CD8-positive, alpha-beta memory T cell (primary cell): Measurements from ENCODE around the gene SNX27. TPM values are rescaled to one million over a fixed set of nuclear protein-coding genes. Genes with fewer than 3 reads are reported as not detected.

ENCODE experiments used
- CTCF ChIA-PET: fragments of 350-600 bp; sonication (Branson Sonifier 250); formaldehyde crosslinking; loops from one replicate; lab custom pipeline; 2021; ENCODE audit warnings: antibody characterized with exemption; lab: Charles Lee
- POLR2A ChIA-PET: fragments of 350-600 bp; sonication (Branson Sonifier 250); formaldehyde crosslinking; loops from one replicate; lab custom pipeline; 2021; ENCODE audit warnings: antibody characterized with exemption; lab: Charles Lee
- DNase-seq, 5 donors: peaks; one replicate each; pipeline versions ENCODE4 v3.0.0 to v3.0.0-alpha.2; 2020 to 2022; ENCODE audit warnings: mixed read lengths in 1 of 5
- H3K27ac ChIP-seq: one replicate; pipeline ENCODE4 v1.7.0; 2013; ENCODE audit warnings: low read depth, mild to moderate bottlenecking, low read length, moderate library complexity
- H3K27me3 ChIP-seq: 2 replicates; pipeline ENCODE4 v1.7.0; 2013; ENCODE audit warnings: low read length, mild to moderate bottlenecking; ENCODE audit not compliant: insufficient read depth, poor library complexity, severe bottlenecking
- H3K36me3 ChIP-seq: 2 replicates; pipeline ENCODE4 v1.7.0; 2013; ENCODE audit warnings: mild to moderate bottlenecking, low read length, moderate library complexity; ENCODE audit not compliant: insufficient read depth
- H3K4me1 ChIP-seq: 2 replicates; pipeline ENCODE4 v1.7.0; 2013; ENCODE audit warnings: mild to moderate bottlenecking, low read length, moderate library complexity; ENCODE audit not compliant: insufficient read depth
- H3K4me3 ChIP-seq: 2 replicates; pipeline ENCODE4 v1.7.0; 2013; ENCODE audit warnings: mild to moderate bottlenecking, low read length
- H3K9me3 ChIP-seq: 2 replicates; pipeline ENCODE4 v1.7.0; 2013; ENCODE audit warnings: mild to moderate bottlenecking, low read length
- H3K27ac Mint-ChIP-seq, 8 donors: one replicate each; pipeline ENCODE4 v1.8.0; 2020 to 2021; ENCODE audit warnings: mixed read lengths in 8 of 8, mild to moderate bottlenecking in 6 of 8, inconsistent platforms in 3 of 8, moderate library complexity in 3 of 8
- H3K27me3 Mint-ChIP-seq, 2 donors: one replicate each; pipeline ENCODE4 v1.8.0; 2020 to 2021; ENCODE audit warnings: mixed read lengths in 2 of 2, mild to moderate bottlenecking in 1 of 2, moderate library complexity in 1 of 2
- H3K36me3 Mint-ChIP-seq, 3 donors: one replicate each; pipeline ENCODE4 v1.8.0; 2020 to 2021; ENCODE audit warnings: mixed read lengths in 3 of 3, inconsistent platforms in 1 of 3, mild to moderate bottlenecking in 1 of 3
- H3K4me1 Mint-ChIP-seq, 3 donors: one replicate each; pipeline ENCODE4 v1.8.0; 2020 to 2021; ENCODE audit warnings: mixed read lengths in 3 of 3, inconsistent platforms in 1 of 3, mild to moderate bottlenecking in 1 of 3
- H3K4me3 Mint-ChIP-seq, 7 donors: one replicate each; pipeline ENCODE4 v1.8.0; 2020 to 2021; ENCODE audit warnings: mixed read lengths in 7 of 7, mild to moderate bottlenecking in 6 of 7, moderate library complexity in 4 of 7, inconsistent platforms in 2 of 7
- H3K9me3 Mint-ChIP-seq, 5 donors: one replicate each; pipeline ENCODE4 v1.8.0; 2020 to 2022; ENCODE audit warnings: mixed read lengths in 5 of 5, mild to moderate bottlenecking in 3 of 5, moderate library complexity in 2 of 5, inconsistent platforms in 1 of 5
- polyA plus RNA-seq: library from polyadenylated mRNA; unstranded; fragments of 300-500 nt; fragmentation: Illumina TruSeq; gene quantifications from one replicate; pipeline ENCODE4 v1.2.3, GENCODE V29; 2021
- total RNA-seq, 2 experiments: library from RNA; stranded (reverse); gene quantifications; one replicate each; pipeline ENCODE4 v1.2.3, GENCODE V29; 2021

Gene SNX27
- total and polyA plus RNA-seq, 3 experiments from 2014 or later, result 13.7 to 32.1 (median 30.1) TPM

GRCh38 chr1:151701515-151701914 lies 89.7 kb downstream of the SNX27 start:
- H3K4me3 Mint-ChIP-seq, result no peak overlapping the region
- H3K36me3 ChIP-seq, result peaks cover 10% of the 10 kb centered on the region
- no peaks in the 10 kb centered on the region for H3K4me1 ChIP-seq
- CTCF ChIA-PET, result no interaction called here
- no peaks in the 10 kb centered on the region for H3K9me3 ChIP-seq
- peaks cover 5 to 18% (median 5%) of the 10 kb centered on the region in 3 donors for H3K4me1 Mint-ChIP-seq
- H3K4me3 ChIP-seq, result no peak overlapping the region
- H3K36me3 Mint-ChIP-seq, result peaks cover 0 to 42% (median 15%) of the 10 kb centered on the region in 3 donors
- no peaks in the 10 kb centered on the region for H3K9me3 Mint-ChIP-seq
- no peaks in the 10 kb centered on the region for H3K27me3 Mint-ChIP-seq
- DNase-seq, result no peak
- H3K27ac ChIP-seq, result no peak overlapping the region
- POLR2A ChIA-PET, result no interaction called here
- H3K27ac Mint-ChIP-seq, result no peak overlapping the region
- no peaks in the 10 kb centered on the region for H3K27me3 ChIP-seq

- Histone ChIP-seq H3K4me1 (no peaks in the 10 kb centered on the region), H3K27me3 (no peaks in the 10 kb centered on the region), H3K4me3 (no peak overlapping the region), H3K27ac (no peak overlapping the region), H3K9me3 (no peaks in the 10 kb centered on the region), H3K36me3 (peaks cover 10% of the 10 kb centered on the region)
- no peaks in the 10 kb centered on the region for H3K9me3 Mint-ChIP-seq
- peaks cover 0 to 31% (median 11%) of the 10 kb centered on the region in 3 donors for H3K36me3 Mint-ChIP-seq
- ChIA-PET CTCF (no interaction called here), POLR2A (no interaction called here)
- no peaks in the 10 kb centered on the region for H3K27me3 Mint-ChIP-seq
- H3K27ac Mint-ChIP-seq, result peak overlapping the region in 1 of 8 donors; percentile 38
- H3K4me3 Mint-ChIP-seq, result no peak overlapping the region
- peaks cover 5 to 18% (median 8%) of the 10 kb centered on the region in 3 donors for H3K4me1 Mint-ChIP-seq
- DNase-seq, result no peak
Measured at GRCh38 chr1:151702936-151703335, 91.1 kb downstream of the SNX27 start.

- Mint-ChIP-seq H3K9me3 (no peaks in the 10 kb centered on the region), H3K4me1 (peaks cover 5 to 18% (median 8%) of the 10 kb centered on the region in 3 donors), H3K27me3 (no peaks in the 10 kb centered on the region), H3K36me3 (peaks cover 0 to 23% (median 11%) of the 10 kb centered on the region in 3 donors), H3K4me3 (peak overlapping the region in 1 of 7 donors; percentile 68), H3K27ac (peak overlapping the region in 1 of 8 donors; percentile 35)
- H3K27me3 ChIP-seq, result no peaks in the 10 kb centered on the region
- no peak for DNase-seq
- ChIA-PET POLR2A (no interaction called here), CTCF (no interaction called here)
- no peaks in the 10 kb centered on the region for H3K9me3 ChIP-seq
- peaks cover 6% of the 10 kb centered on the region for H3K36me3 ChIP-seq
- H3K4me1 ChIP-seq, result no peaks in the 10 kb centered on the region
- no peak overlapping the region for H3K27ac ChIP-seq
- no peak overlapping the region for H3K4me3 ChIP-seq
Measured at GRCh38 chr1:151703813-151704212, 92.0 kb downstream of the SNX27 start.

GRCh38 chr1:151704246-151704645 lies 92.4 kb downstream of the SNX27 start:
- Histone ChIP-seq H3K4me3 (no peak overlapping the region), H3K27ac (no peak overlapping the region), H3K27me3 (no peaks in the 10 kb centered on the region), H3K36me3 (peaks cover 3% of the 10 kb centered on the region), H3K4me1 (no peaks in the 10 kb centered on the region), H3K9me3 (no peaks in the 10 kb centered on the region)
- Mint-ChIP-seq H3K4me1 (peaks cover 5 to 18% (median 8%) of the 10 kb centered on the region in 3 donors), H3K27ac (peak overlapping the region in 1 of 8 donors; percentile 57), H3K36me3 (peaks cover 0 to 20% (median 10%) of the 10 kb centered on the region in 3 donors), H3K9me3 (no peaks in the 10 kb centered on the region), H3K27me3 (no peaks in the 10 kb centered on the region), H3K4me3 (no peak overlapping the region)
- POLR2A ChIA-PET, result no interaction called here
- no peak for DNase-seq
- CTCF ChIA-PET, result no interaction called here

- H3K36me3 Mint-ChIP-seq, result peaks cover 0 to 11% (median 4%) of the 10 kb centered on the region in 3 donors
- H3K4me3 Mint-ChIP-seq, result no peak overlapping the region
- no peaks in the 10 kb centered on the region for H3K4me1 ChIP-seq
- no peaks in the 10 kb centered on the region for H3K36me3 ChIP-seq
- ChIA-PET POLR2A (no interaction called here), CTCF (interaction anchor here (0.9 kb wide), 1 partner anchor 9 kb away, joined by 5 read pairs; no protein-coding TSS in a partner anchor)
- peak overlapping the region in 1 of 8 donors; percentile 73 for H3K27ac Mint-ChIP-seq
- DNase-seq, result no peak
- no peaks in the 10 kb centered on the region for H3K27me3 ChIP-seq
- no peak overlapping the region for H3K4me3 ChIP-seq
- no peaks in the 10 kb centered on the region for H3K9me3 ChIP-seq
- H3K9me3 Mint-ChIP-seq, result no peaks in the 10 kb centered on the region
- H3K27ac ChIP-seq, result no peak overlapping the region
- no peaks in the 10 kb centered on the region for H3K27me3 Mint-ChIP-seq
- H3K4me1 Mint-ChIP-seq, result peaks cover 5 to 18% (median 8%) of the 10 kb centered on the region in 3 donors
Measured at GRCh38 chr1:151705146-151705545, 93.3 kb downstream of the SNX27 start.

GRCh38 chr1:151705753-151706463 lies 94.1 kb downstream of the SNX27 start:
- CTCF ChIA-PET, result interaction anchor here (0.9 kb wide), 1 partner anchor 10 kb away, joined by 5 read pairs; no protein-coding TSS in a partner anchor
- Histone ChIP-seq H3K27me3 (no peaks in the 10 kb centered on the region), H3K27ac (no peak overlapping the region), H3K9me3 (no peaks in the 10 kb centered on the region), H3K36me3 (no peaks in the 10 kb centered on the region), H3K4me1 (no peaks in the 10 kb centered on the region), H3K4me3 (no peak overlapping the region)
- Mint-ChIP-seq H3K9me3 (no peaks in the 10 kb centered on the region), H3K27me3 (no peaks in the 10 kb centered on the region), H3K36me3 (peaks cover 0 to 3% (median 0%) of the 10 kb centered on the region in 3 donors), H3K4me3 (no peak overlapping the region), H3K27ac (no peak overlapping the region), H3K4me1 (peaks cover 5 to 18% (median 8%) of the 10 kb centered on the region in 3 donors)
- POLR2A ChIA-PET, result no interaction called here
- DNase-seq, result no peak

GRCh38 chr1:151706464-151707415 lies 94.9 kb downstream of the SNX27 start:
- ChIA-PET CTCF (interaction anchor here (1.4 kb wide), 1 partner anchor 10 kb away, joined by 3 read pairs; no protein-coding TSS in a partner anchor), POLR2A (no interaction called here)
- H3K4me1 Mint-ChIP-seq, result peaks cover 5 to 18% (median 8%) of the 10 kb centered on the region in 3 donors
- Histone ChIP-seq H3K4me1 (no peaks in the 10 kb centered on the region), H3K4me3 (no peak overlapping the region), H3K27ac (no peak overlapping the region), H3K9me3 (no peaks in the 10 kb centered on the region), H3K27me3 (no peaks in the 10 kb centered on the region), H3K36me3 (no peaks in the 10 kb centered on the region)
- peak overlapping the region in 1 of 8 donors; percentile 38 for H3K27ac Mint-ChIP-seq
- H3K4me3 Mint-ChIP-seq, result no peak overlapping the region
- H3K27me3 Mint-ChIP-seq, result peaks cover 0 to 4% of the 10 kb centered on the region in 2 donors
- no peaks in the 10 kb centered on the region for H3K36me3 Mint-ChIP-seq
- DNase-seq, result no peak
- H3K9me3 Mint-ChIP-seq, result no peaks in the 10 kb centered on the region
